SK-N-MC (cell line): ENCODE measurements around the gene FGD6.

Source experiments
- EZH2 ChIP-seq: fragments of 200-600 bp; sonication (generic); IDR thresholded peaks from one replicate; pipeline ENCODE4 v1.6.1; 2017; ENCODE audit warnings: antibody characterized with exemption
- POLR2AphosphoS5 ChIP-seq: IDR thresholded peaks from 2 replicates; pipeline ENCODE4 v1.6.1; 2012; ENCODE audit warnings: mild to moderate bottlenecking, low read depth, low read length, borderline replicate concordance

- TF ChIP-seq EZH2 (no peak), POLR2AphosphoS5 (peak; percentile 81)
Measured at GRCh38 chr12:95072900-95073697, 144.2 kb downstream of the FGD6 start, which contains the start of gene NR2C1.
